SK-MEL-5 (cell line): ENCODE measurements around the gene CCNT2. TPM values are rescaled to one million over a fixed set of nuclear protein-coding genes. Genes with fewer than 3 reads are reported as not detected.

ENCODE experiments used
- DNase-seq: peaks from one replicate; pipeline ENCODE4 v3.0.0-alpha.2; 2016; ENCODE audit warnings: low read depth, low spot score
- in situ Hi-C: cut with HindIII; loops from 2 replicates; pipeline ENCODE4 v1.10.0; 2016; ENCODE audit warnings: low sequenced_read_pairs, high pct_unique_total_duplicates, low pct_unique_long_range_greater_than_20kb
- total RNA-seq: library from RNA; depleted of rRNA; stranded (reverse); fragments of >200 nt; shearing (Covaris generic); gene quantifications from 2 replicates; pipeline ENCODE4 v1.2.3, GENCODE V29; 2014; rRNA removed

The CCNT2 gene
- total RNA-seq, 1 experiment from 2014 or later: 26.2 TPM

DNA sequence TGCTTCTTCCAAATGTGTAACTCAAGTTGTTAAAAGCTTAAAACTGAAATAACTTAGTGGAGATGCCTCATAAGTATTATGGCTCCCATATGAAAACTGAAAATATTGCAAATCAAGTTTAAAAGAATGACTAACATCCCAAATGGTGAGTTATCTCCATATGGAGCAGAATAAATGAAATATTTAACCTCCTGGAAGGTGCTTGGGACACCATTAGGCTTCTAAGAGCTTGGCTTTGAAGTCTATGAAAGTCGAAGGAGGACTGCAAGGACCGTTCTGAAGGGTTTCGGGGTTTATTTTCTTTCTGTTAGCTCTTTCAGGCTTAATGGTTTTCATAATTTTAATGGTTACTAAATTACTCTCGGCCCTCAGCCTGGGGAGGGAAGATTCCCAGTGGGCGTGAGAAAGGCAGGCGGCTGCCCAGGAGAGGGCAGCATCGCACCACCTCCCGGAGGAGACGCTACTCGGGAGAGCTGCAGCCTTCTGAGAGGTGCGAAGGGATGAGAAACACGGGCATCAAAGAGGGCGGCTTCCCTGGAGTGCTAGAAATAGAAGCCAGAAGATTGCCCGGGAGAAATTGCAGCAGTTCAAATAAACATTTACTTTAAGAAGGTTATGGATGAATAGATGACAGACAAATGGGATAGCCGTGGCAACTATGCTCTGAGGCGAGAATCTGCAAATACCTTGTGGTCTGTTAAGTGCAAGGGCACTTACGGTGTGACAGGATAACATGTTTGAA, 85.6 kb downstream of the CCNT2 start:
- in situ Hi-C loops: no loop called here
- peak; percentile 70 for DNase-seq

DNA sequence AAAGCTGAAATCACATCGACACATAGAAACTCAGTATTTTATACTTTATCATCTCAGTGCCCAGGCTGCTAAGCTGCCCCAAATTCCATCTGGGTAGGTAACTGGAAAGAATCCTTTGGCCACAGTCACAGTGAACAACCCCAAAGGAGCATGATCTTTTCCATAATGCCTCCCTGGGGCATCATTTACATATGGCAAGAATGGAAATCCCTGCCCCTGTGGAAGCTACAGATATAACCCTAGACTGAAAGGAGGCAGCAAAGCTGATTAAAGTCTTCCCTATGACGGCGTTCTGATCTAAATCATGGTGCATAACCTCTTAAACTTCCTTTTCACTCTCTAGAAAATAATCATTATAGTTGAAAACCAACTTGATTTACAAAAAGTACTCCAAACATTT, 87.1 kb downstream of the CCNT2 start:
- in situ Hi-C loops: no loop called here
- DNase-seq: no peak

Other genes starting within 250 kb of the CCNT2 start
- 0.05 TPM in 1 of 2 replicates, not detected in the other for gene TMEM163, start 199.8 kb upstream of the CCNT2 start, total RNA-seq
- gene ACMSD, start 80.2 kb upstream of the CCNT2 start, total RNA-seq: not detected in 2 replicates
- not detected in 2 replicates for gene MAP3K19, start 128.6 kb downstream of the CCNT2 start, total RNA-seq
- gene RAB3GAP1, start 133.5 kb downstream of the CCNT2 start, total RNA-seq: 32.7 and 36.2 TPM in 2 replicates